HS-5 (cell line): Measurements from ENCODE around the gene RDH5.
A peak's percentile ranks its signal among the peaks of the same experiment; 100 is the strongest.

Experiments used
- DNase-seq: peaks from one replicate; pipeline ENCODE4 v3.0.0-alpha.2; 2012; ENCODE audit warnings: low read depth

Gene RDH5

DNA sequence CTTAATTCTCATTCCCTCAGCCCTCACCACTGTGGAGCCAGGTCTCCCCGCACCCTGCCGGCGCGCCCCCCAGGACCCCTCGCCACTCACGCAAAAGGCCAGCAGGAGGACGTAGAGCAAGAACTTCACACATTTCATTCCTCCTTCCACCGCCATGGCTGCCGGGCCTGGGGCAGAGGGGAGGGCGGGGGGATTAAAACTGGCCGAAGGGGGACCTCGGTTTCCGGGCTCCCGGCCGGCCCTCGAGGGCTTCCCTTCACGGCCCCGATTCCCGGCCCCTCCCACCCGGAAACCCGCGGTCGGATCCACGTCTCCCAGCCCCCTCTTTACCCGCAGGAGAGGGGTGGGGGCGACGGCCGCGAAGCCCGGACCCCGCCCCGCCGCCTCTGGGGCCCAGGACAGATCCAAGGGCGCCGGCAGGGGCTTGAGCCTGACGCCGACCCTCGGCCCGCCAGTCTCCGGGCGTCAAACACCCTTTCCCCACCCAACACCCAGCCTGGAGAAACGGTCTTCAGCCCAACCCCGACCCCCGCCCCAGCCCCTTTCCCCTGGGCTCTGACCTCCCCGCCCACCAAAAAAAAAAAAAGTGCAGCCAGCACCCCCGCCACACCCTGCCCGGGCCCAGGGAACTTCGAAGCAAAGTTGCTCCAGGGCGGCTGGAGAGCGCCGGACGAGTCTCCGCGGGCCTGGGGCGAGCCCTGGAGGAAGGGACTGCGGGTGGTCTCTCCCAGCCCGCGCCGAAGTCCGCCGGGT, 8.2 kb downstream of the RDH5 start:
- no peak for DNase-seq

- DNase-seq = peak; percentile 88
Observed at GRCh38 chr12:55728939-55729818, 9.0 kb downstream of the RDH5 start, which contains the start of gene CD63. TSS of gene CD63 (minus strand) at chr12:55729009. CDS start at chr12:55728341, 668 bp downstream.

- no peak for DNase-seq
Observed at GRCh38 chr12:55729819-55730818, 9.9 kb downstream of the RDH5 start.

GRCh38 chr12:55732288-55732687, 12.1 kb downstream of the RDH5 start:
- no peak for DNase-seq

DNA sequence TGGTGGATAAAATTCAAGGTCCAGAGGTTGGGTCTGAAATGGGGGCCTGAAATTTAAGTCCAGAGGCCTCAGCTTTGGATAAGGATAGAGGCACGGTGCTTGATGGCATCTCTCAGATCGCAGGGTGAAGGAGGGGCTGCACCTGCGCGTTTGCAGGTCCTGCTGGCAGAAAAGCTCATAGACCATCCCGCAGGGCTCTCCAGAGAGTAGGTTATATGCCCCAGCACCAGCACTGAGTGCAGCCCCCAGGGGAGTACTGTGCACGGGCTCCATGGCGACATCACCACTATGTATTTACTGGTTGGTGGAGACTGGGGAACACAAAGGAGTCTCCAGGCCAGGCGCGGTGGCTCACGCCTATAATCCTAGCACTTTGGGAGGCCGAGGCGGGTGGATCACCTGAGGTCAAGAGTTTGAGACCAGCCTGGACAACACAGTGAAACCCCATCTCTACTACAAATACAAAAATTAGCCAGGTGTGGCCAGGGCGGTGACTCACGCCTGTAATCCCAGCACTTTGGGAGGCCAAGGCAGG, 12.9 kb downstream of the RDH5 start:
- no peak for DNase-seq

GRCh38 chr12:55733858-55734257, 13.7 kb downstream of the RDH5 start:
- no peak for DNase-seq

DNA sequence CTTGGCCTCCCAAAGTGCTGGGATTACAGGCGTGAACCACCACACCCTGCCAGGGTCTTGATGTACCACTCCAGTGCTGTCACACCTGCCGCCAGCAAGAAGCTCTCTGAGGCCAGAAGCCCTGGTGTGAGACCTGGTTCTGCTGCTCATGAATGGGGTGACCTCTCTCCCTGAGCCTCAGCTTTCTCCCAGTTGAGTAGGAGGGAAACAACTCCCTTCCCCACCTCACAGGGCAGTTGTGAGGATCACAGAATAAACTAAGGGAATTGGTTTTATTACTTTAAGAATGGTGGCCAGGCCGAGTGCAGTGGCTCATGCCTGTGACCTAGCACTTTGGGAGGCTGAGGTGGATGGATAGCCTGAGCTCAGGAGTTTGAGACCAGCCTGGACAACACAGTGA, 14.4 kb downstream of the RDH5 start:
- no peak for DNase-seq

GRCh38 chr12:55736076-55736475, 15.9 kb downstream of the RDH5 start:
- no peak for DNase-seq

DNA sequence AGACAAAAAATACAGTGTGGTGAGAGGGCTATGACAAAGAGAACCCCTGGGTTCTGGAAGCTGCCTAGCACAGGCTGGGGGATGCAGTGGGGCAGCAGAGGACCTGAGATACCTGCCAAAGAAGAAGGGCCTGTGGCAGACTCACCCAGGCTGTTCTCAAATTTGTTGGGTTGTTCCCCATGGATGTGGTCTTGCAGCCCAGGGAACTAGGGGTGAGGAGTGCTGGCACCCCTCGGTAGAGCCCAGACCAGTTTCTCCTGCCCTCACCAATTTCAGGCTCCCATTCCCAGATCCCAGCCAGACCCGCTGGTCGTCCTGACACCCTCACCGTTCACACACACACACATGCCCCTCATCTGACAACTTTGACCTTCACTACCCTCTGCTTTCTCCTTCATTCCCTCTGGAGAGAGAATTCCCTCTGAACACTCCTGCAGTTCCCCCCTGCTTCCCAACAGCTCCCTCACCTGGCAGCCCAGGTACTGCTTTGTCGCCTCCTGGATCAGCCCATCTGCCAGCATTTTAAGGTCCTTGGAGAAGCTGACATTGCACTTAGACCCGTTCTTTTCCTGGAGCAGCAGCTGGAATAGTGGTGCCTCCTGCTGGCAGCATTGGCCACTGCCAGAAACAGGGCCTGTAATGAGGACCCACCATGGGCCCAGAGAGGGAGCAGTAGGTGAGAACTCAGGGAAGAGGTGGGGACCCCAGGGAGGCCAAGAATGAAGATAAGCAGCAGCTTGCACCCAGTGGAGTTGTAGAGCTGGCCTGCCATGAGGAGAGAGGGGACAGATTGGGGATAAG, 16.8 kb downstream of the RDH5 start:
- DNase-seq = no peak

DNA sequence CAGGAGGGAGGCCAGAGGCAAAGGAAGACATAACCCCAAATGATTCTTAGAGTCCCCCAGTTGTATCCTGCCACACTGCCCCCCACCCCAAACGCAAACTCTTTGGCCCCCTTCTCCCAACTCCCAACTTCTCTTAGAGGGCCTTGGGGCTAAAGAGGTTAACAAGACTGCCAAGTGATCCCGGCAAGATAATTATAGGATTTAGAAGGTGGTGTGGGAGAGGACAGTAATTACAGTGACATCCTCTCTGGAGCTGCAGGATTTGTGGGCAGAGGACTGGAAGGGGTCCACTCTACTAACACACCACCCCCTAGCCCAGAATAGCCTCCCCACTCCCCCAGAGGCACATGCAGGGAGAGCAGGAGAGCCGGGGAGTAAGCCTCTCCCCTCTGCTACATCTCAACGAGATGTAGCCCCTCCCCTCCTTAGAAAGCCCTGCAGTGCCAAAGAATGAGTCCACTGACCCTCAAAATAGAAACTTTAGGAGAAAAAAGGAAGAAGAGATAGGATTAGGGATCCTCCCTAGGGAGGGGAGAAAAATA, 17.5 kb downstream of the RDH5 start:
- no peak for DNase-seq

DNA sequence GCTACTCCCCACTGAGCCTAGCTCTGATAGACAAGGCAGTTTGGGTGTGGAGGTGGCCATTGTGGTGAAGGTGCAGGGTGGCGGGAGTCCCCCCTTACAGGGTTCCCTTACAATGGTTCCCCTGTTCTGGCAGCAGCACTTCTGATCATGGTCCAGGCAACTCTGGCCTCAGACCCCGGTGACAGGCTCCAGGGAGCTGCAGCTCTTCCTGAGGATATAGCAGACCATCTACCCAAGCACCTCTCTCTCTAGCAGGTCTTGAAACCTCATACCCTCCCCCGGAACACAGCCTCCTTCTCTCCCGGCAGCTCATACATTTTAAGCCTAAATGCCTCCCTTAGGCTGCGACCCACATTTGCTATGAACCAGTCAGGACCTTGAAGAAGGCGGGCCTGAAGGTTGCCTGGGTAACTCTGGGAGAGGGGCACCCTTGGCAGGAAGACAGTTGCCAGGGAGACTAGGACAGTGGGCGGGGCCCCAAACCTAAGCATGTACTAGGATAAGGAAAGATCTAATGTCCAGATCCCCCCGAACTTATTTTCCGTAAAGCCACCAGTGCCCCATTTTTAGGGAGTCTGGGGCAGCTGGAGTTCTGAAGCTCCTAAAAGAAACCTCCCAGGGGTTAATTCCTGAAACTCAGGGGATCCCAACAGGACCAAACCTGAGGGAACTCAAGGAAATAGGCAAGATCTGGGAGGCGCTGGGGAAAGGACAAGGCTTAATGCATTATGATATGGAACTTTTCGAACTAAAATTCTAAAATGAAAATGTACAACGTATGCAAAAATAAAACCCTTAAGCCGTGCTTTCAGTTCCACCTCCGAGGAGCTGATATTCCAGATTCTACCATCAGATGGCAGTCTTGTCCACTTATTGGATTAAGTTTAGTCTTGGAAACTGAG, 18.2 kb downstream of the RDH5 start:
- no peak for DNase-seq

DNA sequence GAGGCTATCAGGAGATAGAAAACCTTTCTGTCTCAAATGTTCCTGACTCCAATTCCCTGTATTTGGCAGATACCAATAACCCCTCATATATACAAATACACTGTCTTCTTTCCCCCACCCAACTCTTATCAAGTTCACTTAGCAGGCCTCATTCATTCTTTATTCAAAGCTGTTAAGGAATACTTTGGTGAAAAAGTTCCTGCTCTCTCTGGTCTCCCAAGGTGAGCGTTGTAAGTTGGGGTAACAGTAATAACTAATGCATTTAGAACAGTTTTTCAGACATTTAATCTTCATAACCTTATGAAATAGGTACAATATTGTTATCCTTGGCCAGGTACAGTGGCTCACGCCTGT, 18.8 kb downstream of the RDH5 start:
- no peak for DNase-seq

DNA sequence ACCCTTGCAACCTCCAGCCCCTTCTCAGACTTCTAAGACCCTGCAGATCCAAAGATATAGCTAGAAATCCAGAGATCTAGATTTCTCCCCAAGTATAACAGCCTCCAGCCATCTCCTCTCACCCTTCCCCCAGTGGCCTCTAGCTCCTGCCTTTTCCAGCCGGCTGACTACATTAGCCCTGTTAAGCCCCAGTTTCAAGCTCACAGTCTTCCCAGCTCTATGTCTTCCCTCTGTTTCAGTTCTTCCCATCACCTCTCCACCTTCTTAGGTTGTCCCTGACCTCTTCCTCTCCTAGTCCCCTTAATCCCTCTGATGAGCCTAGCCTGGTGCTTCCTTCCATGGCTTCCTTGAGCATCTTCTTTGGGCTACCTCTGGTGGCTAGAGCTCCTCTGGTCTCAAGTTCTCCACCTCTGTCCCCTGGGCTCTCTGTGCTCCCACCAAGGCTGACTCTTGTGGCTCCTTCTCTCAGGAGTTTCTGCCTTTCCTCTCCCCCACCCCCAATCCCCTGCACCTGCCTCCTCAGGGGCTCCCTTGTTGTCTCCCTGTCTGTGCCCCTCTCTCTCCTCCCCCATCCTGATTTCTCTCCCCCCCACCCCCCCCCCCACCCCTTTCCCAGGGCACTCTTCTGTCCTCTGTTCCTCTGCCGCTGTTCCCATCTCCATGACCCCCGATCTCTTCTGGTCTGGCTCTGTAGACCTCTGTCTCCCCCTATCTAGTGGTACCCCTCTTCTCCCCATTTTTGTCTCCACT, 21.9 kb downstream of the RDH5 start:
- no peak for DNase-seq

GRCh38 chr12:55742719-55743405, 22.7 kb downstream of the RDH5 start, which contains the start of gene GDF11:
TSS of gene GDF11 (plus strand) at chr12:55743122. CDS start at chr12:55743317, 195 bp downstream.
- DNase-seq = no peak

DNA sequence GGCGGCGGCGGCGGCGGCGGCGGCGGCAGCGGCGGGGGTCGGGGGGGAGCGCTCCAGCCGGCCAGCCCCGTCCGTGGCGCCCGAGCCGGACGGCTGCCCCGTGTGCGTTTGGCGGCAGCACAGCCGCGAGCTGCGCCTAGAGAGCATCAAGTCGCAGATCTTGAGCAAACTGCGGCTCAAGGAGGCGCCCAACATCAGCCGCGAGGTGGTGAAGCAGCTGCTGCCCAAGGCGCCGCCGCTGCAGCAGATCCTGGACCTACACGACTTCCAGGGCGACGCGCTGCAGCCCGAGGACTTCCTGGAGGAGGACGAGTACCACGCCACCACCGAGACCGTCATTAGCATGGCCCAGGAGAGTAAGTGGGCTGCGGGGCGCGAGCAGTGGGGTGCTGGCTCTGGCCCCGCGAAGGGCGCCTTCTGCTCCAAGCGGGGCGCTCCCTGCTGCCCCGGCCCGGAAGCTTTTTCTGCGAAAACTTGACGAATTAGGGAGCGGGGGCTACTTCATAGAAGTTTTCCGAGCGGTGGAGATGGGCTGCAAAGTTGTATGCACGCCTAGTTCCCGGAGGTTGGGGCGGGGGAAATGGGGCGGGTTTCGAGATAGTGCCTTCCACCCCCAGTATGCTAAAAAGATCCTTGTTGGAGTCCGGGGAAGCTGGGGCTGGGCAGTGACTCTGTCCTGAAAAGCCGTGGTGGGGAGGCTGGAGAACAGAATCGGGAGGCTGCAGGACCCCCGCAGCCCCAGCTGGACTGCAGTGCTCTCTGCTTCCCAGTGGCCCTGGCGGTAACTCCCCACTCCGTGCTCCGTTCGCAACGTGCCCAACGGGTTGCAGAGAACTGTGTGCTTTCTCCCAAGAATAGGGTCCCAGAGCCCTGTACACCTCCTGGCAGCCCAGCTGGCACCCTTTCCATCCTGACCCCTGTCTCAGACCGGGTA, 23.5 kb downstream of the RDH5 start:
- DNase-seq = no peak

GRCh38 chr12:55744340-55745030, 24.3 kb downstream of the RDH5 start:
- DNase-seq = no peak
